Panc1 (cell line): Measurements from ENCODE around the gene RIMKLB. TPM values are rescaled to one million over a fixed set of nuclear protein-coding genes. Genes with fewer than 3 reads are reported as not detected.

Source experiments
- ATAC-seq: fragments of 200-7000 bp; cut with Tn5 transposase; 2 replicates; pipeline ENCODE4 v1.9.1; 2020; ENCODE audit warnings: mild to moderate bottlenecking, moderate library complexity
- BruUV-seq: library from RNA; stranded (reverse); fragments of 400-500 nt; replicated peaks from 2 replicates; lab custom pipeline; 2021; lab: Mats Ljungman, UMichigan
- CTCF ChIA-PET: fragments of 300-600 bp; sonication (Branson Sonifier 250); formaldehyde crosslinking; loops from one replicate; lab custom pipeline; 2022; ENCODE audit warnings: antibody characterized with exemption; lab: Charles Lee
- POLR2A ChIA-PET: fragments of 300-600 bp; sonication (Branson Sonifier 250); formaldehyde crosslinking; loops from one replicate; lab custom pipeline; 2022; ENCODE audit warnings: antibody characterized with exemption; lab: Charles Lee
- DNase-seq: peaks from one replicate; pipeline ENCODE4 v3.0.0-alpha.2; 2010; ENCODE audit warnings: low read depth, low spot score
- H3K27ac ChIP-seq: 2 replicates; pipeline ENCODE4 v1.5.1; 2011; ENCODE audit warnings: mild to moderate bottlenecking, low read length, inconsistent platforms
- H3K27me3 ChIP-seq: fragments of 200-500 bp; sonication (Bioruptor generic); 2 replicates; pipeline ENCODE4 v1.6.0; 2014; ENCODE audit warnings: low read length, inconsistent platforms; ENCODE audit not compliant: control insufficient read depth, insufficient read depth
- H3K36me3 ChIP-seq: fragments of 200-500 bp; sonication (Bioruptor generic); 2 replicates; pipeline ENCODE4 v1.5.1; 2014; ENCODE audit warnings: inconsistent platforms, mild to moderate bottlenecking, low read length, moderate library complexity; ENCODE audit not compliant: control insufficient read depth, insufficient read depth
- H3K4me1 ChIP-seq: 2 replicates; pipeline ENCODE4 v1.5.1; 2011; ENCODE audit warnings: inconsistent platforms, mild to moderate bottlenecking, low read length, moderate library complexity; ENCODE audit not compliant: control insufficient read depth, insufficient read depth
- H3K4me3 ChIP-seq, 2 experiments: 2 replicates each; pipeline ENCODE4 v1.5.1; 2011 to 2012; ENCODE audit warnings: low read depth in 2 of 2, low read length in 2 of 2, mild to moderate bottlenecking in 2 of 2, inconsistent platforms in 1 of 2, moderate library complexity in 1 of 2
- H3K9me3 ChIP-seq: fragments of 200-500 bp; sonication (Bioruptor generic); 2 replicates; pipeline ENCODE4 v1.5.1; 2014; ENCODE audit warnings: low read depth, mild to moderate bottlenecking, inconsistent platforms, low read length, moderate library complexity; ENCODE audit not compliant: control insufficient read depth, insufficient read depth
- CTCF ChIP-seq: fragments of 450-650 bp; IDR thresholded peaks from 2 replicates; pipeline ENCODE4 v1.5.1; 2017; ENCODE audit warnings: mild to moderate bottlenecking
- POLR2AphosphoS5 ChIP-seq: IDR thresholded peaks from 2 replicates; pipeline ENCODE4 v1.6.1; 2012; ENCODE audit warnings: mild to moderate bottlenecking, low read depth, low read length, moderate library complexity
- REST ChIP-seq, 2 experiments: IDR thresholded peaks; 2 replicates each; pipeline ENCODE4 v1.6.1; 2011 to 2012; ENCODE audit warnings: low read depth in 2 of 2, control low read depth in 1 of 2, low read length in 1 of 2, mild to moderate bottlenecking in 1 of 2, moderate library complexity in 1 of 2; ENCODE audit not compliant: insufficient read depth in 1 of 2
- SIN3A ChIP-seq: IDR thresholded peaks from 2 replicates; pipeline ENCODE4 v1.6.1; 2012; ENCODE audit warnings: low read depth, mild to moderate bottlenecking, low read length, moderate library complexity, borderline replicate concordance; ENCODE audit not compliant: insufficient read depth
- TCF7L2 ChIP-seq: IDR thresholded peaks from 2 replicates; pipeline ENCODE4 v1.6.1; 2011; ENCODE audit warnings: mild to moderate bottlenecking, low read depth, low read length, inconsistent platforms
- in situ Hi-C: cut with HindIII; loops from 2 replicates; pipeline ENCODE4 v1.10.0; 2016; ENCODE audit warnings: low sequenced_read_pairs, low pct_unique_long_range_greater_than_20kb
- intact Hi-C: fragments of 100-400 bp; cut with micrococcal nuclease; formaldehyde crosslinking; loops from one replicate; pipeline ENCODE4 v1.10.0; 2022; ENCODE audit not compliant: unreplicated experiment
- total RNA-seq: library from RNA; stranded (reverse); gene quantifications from one replicate; pipeline ENCODE4 v1.2.1, GENCODE V29; 2021; ENCODE audit not compliant: unreplicated experiment

The RIMKLB gene
- total RNA-seq, 1 experiment from 2014 or later = 17.1 TPM

GRCh38 chr12:8712572-8712971, 14.8 kb downstream of the RIMKLB start:
- in situ Hi-C loops = no loop called here
- POLR2A ChIA-PET = no interaction called here
- ATAC-seq (no peak), DNase-seq (no peak)
- no peak for TF ChIP-seq SIN3A
- no peak for TF ChIP-seq TCF7L2
- no peak for TF ChIP-seq REST (IDR thresholded peaks at IDR 0.05; ENCODE audit: insufficient read depth in 1 of 2, low read depth in 2 of 2, low read length in 1 of 2)
- no peak for TF ChIP-seq CTCF
- no peak for TF ChIP-seq POLR2AphosphoS5
- CTCF ChIA-PET = no interaction called here
- Histone ChIP-seq H3K36me3 (peaks cover 7% of the 10 kb centered on the region; the same call in 1 of the 2 replicates), H3K27ac (no peak overlapping the region), H3K4me1 (no peaks in the 10 kb centered on the region), H3K9me3 (no peaks in the 10 kb centered on the region), H3K27me3 (no peaks in the 10 kb centered on the region), H3K4me3 (no peak overlapping the region)
- intact Hi-C loops = no loop called here
- BruUV-seq = no TSS peak

DNA sequence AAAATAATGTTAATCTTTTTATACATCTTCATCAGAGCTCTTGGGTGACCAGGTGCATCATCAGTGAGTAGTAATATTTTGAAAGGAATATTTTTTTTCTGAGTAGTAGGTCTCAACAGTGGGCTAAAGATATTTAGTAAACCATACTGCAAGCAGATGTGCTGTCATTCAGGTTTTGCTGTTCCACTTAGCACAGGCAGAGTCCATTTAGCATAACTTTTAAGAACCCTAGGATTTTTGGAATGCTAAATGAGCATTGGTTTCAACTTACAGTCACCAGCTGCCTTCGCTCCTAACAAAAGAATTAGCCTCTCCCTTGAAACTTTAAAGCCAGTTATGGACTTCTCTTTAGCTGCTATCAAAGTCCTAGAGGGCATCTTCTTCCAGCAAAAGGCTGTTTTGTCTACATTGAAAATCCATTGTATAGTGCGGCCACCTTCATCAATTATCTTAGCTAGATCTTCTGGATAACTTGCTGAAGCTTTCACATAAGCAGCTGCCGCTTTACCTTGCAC, 24.6 kb downstream of the RIMKLB start:
- TF ChIP-seq TCF7L2 = no peak
- TF ChIP-seq REST (IDR thresholded peaks at IDR 0.05; ENCODE audit: insufficient read depth in 1 of 2, low read depth in 2 of 2, low read length in 1 of 2) = no peak
- no peak for TF ChIP-seq CTCF
- no peak for TF ChIP-seq SIN3A
- TF ChIP-seq POLR2AphosphoS5 = no peak
- intact Hi-C loops = no loop called here
- Histone ChIP-seq H3K36me3 (no peaks in the 10 kb centered on the region; the same call in 1 of the 2 replicates), H3K27ac (no peak overlapping the region), H3K4me1 (no peaks in the 10 kb centered on the region), H3K27me3 (no peaks in the 10 kb centered on the region), H3K4me3 (no peak overlapping the region), H3K9me3 (no peaks in the 10 kb centered on the region)
- in situ Hi-C loops = no loop called here
- ChIA-PET POLR2A (no interaction called here), CTCF (no interaction called here)
- no TSS peak for BruUV-seq
- ATAC-seq (no peak), DNase-seq (no peak)
